WTC11 (cell line): ENCODE data around the gene UBB. TPM values are rescaled to one million over a fixed set of nuclear protein-coding genes. Genes with fewer than 3 reads are reported as not detected.

Source experiments
- ATAC-seq: fragments of 200-7000 bp; cut with Tn5 transposase; 2 replicates; pipeline ENCODE4 v1.10.0; 2021; ENCODE audit warnings: mild to moderate bottlenecking, moderate library complexity
- CTCF ChIA-PET: fragments of 300-600 bp; sonication (Branson Sonifier 250); formaldehyde crosslinking; loops from one replicate; lab custom pipeline; 2021; ENCODE audit warnings: antibody characterized with exemption; lab: Charles Lee
- POLR2A ChIA-PET: fragments of 350-600 bp; sonication (Branson Sonifier 250); formaldehyde crosslinking; loops from one replicate; lab custom pipeline; 2021; ENCODE audit warnings: antibody characterized with exemption; lab: Charles Lee
- DNase-seq: peaks from one replicate; pipeline ENCODE4 v3.0.0; 2021; ENCODE audit warnings: low spot score
- H3K27ac Mint-ChIP-seq: 2 replicates; pipeline ENCODE4 v1.8.0; 2021; ENCODE audit warnings: mixed read lengths
- H3K27me3 Mint-ChIP-seq: 2 replicates; pipeline ENCODE4 v1.8.0; 2021; ENCODE audit warnings: low read depth, mild to moderate bottlenecking, moderate library complexity, mixed read lengths
- H3K36me3 Mint-ChIP-seq: 2 replicates; pipeline ENCODE4 v1.8.0; 2021; ENCODE audit warnings: mixed read lengths
- H3K4me1 Mint-ChIP-seq: 2 replicates; pipeline ENCODE4 v1.8.0; 2022; ENCODE audit warnings: mixed read lengths
- H3K4me3 Mint-ChIP-seq: 2 replicates; pipeline ENCODE4 v1.8.0; 2021; ENCODE audit warnings: mild to moderate bottlenecking, moderate library complexity, mixed read lengths
- H3K9me3 Mint-ChIP-seq: 2 replicates; pipeline ENCODE4 v1.8.0; 2021; ENCODE audit warnings: mixed read lengths
- ARID4B ChIP-seq: sonication (generic); formaldehyde crosslinking; IDR thresholded peaks from 2 replicates; pipeline ENCODE4 v1.8.0; 2023; ENCODE audit warnings: missing genetic modification reagents, mild to moderate bottlenecking, borderline replicate concordance
- ATF6 ChIP-seq: sonication (generic); formaldehyde crosslinking; IDR thresholded peaks from 2 replicates; pipeline ENCODE4 v1.8.1; 2023; ENCODE audit warnings: mild to moderate bottlenecking, missing genetic modification reagents
- CREB1 ChIP-seq: sonication (generic); formaldehyde crosslinking; IDR thresholded peaks from 2 replicates; pipeline ENCODE4 v1.8.0; 2023; ENCODE audit warnings: mild to moderate bottlenecking, missing genetic modification reagents
- ELF4 ChIP-seq: sonication (generic); formaldehyde crosslinking; IDR thresholded peaks from 2 replicates; pipeline ENCODE4 v1.8.1; 2022; ENCODE audit warnings: low read depth, mild to moderate bottlenecking, moderate library complexity, missing genetic modification reagents
- ESRRA ChIP-seq: sonication (generic); formaldehyde crosslinking; IDR thresholded peaks from 2 replicates; pipeline ENCODE4 v1.8.1; 2022; ENCODE audit warnings: mild to moderate bottlenecking, missing genetic modification reagents, borderline replicate concordance
- ETV6 ChIP-seq: sonication (generic); formaldehyde crosslinking; IDR thresholded peaks from 2 replicates; pipeline ENCODE4 v1.8.1; 2022; ENCODE audit warnings: mild to moderate bottlenecking, missing genetic modification reagents
- FOXJ3 ChIP-seq: sonication (generic); formaldehyde crosslinking; IDR thresholded peaks from 2 replicates; pipeline ENCODE4 v1.9.0; 2021; ENCODE audit warnings: missing genetic modification reagents, mild to moderate bottlenecking, borderline replicate concordance
- FOXK1 ChIP-seq: sonication (generic); formaldehyde crosslinking; IDR thresholded peaks from 2 replicates; pipeline ENCODE4 v1.8.0; 2022; ENCODE audit warnings: mild to moderate bottlenecking, moderate library complexity, missing genetic modification reagents
- FOXP1 ChIP-seq: sonication (generic); formaldehyde crosslinking; IDR thresholded peaks from 2 replicates; pipeline ENCODE4 v1.8.0; 2022; ENCODE audit warnings: missing genetic modification reagents, mild to moderate bottlenecking, moderate library complexity, borderline replicate concordance
- FOXP4 ChIP-seq: sonication (generic); formaldehyde crosslinking; IDR thresholded peaks from 2 replicates; pipeline ENCODE4 v1.8.0; 2022; ENCODE audit warnings: mild to moderate bottlenecking, missing genetic modification reagents
- GRHL2 ChIP-seq: fragments of 250-450 bp; sonication (Bioruptor Pico); IDR thresholded peaks from 2 replicates; pipeline ENCODE4 v1.8.0; 2022; ENCODE audit warnings: mild to moderate bottlenecking, moderate library complexity; ENCODE audit not compliant: insufficient replicate concordance, severe bottlenecking
- IRF1 ChIP-seq: sonication (generic); formaldehyde crosslinking; IDR thresholded peaks from 2 replicates; pipeline ENCODE4 v1.8.0; 2023; ENCODE audit warnings: missing genetic modification reagents
- NR2C2 ChIP-seq: sonication (generic); formaldehyde crosslinking; IDR thresholded peaks from 2 replicates; pipeline ENCODE4 v1.8.0; 2022; ENCODE audit warnings: mild to moderate bottlenecking, missing genetic modification reagents
- NR3C1 ChIP-seq: sonication (generic); formaldehyde crosslinking; conservative IDR thresholded peaks from 2 replicates; pipeline ENCODE4 v1.8.1; 2023; ENCODE audit warnings: low read depth, mild to moderate bottlenecking, missing genetic modification reagents
- PRRX2 ChIP-seq: fragments of 250-450 bp; sonication (Bioruptor Pico); IDR thresholded peaks from 2 replicates; pipeline ENCODE4 v1.8.0; 2021; ENCODE audit warnings: mild to moderate bottlenecking
- STAT6 ChIP-seq: sonication (generic); formaldehyde crosslinking; conservative IDR thresholded peaks from 2 replicates; pipeline ENCODE4 v1.8.1; 2023; ENCODE audit warnings: mild to moderate bottlenecking, low read depth, missing genetic modification reagents, moderate library complexity
- TCF7 ChIP-seq: sonication (generic); formaldehyde crosslinking; IDR thresholded peaks from 2 replicates; pipeline ENCODE4 v1.8.0; 2022; ENCODE audit warnings: mild to moderate bottlenecking, low read depth, missing genetic modification reagents, moderate library complexity
- TEAD1 ChIP-seq: sonication (generic); formaldehyde crosslinking; IDR thresholded peaks from 2 replicates; pipeline ENCODE4 v1.8.0; 2022; ENCODE audit warnings: mild to moderate bottlenecking, missing genetic modification reagents
- TEAD4 ChIP-seq: sonication (generic); formaldehyde crosslinking; IDR thresholded peaks from 2 replicates; pipeline ENCODE4 v1.8.0; 2022; ENCODE audit warnings: mild to moderate bottlenecking, missing genetic modification reagents
- USF1 ChIP-seq: sonication (generic); formaldehyde crosslinking; IDR thresholded peaks from 2 replicates; pipeline ENCODE4 v1.8.0; 2022; ENCODE audit warnings: mild to moderate bottlenecking, missing genetic modification reagents
- ZMAT4 ChIP-seq: fragments of 250-450 bp; sonication (Bioruptor Pico); IDR thresholded peaks from 2 replicates; pipeline ENCODE4 v1.9.0; 2021; ENCODE audit warnings: mild to moderate bottlenecking
- ZNF263 ChIP-seq: sonication (generic); formaldehyde crosslinking; IDR thresholded peaks from 2 replicates; pipeline ENCODE4 v1.8.1; 2022; ENCODE audit warnings: low read depth, mild to moderate bottlenecking, moderate library complexity, missing genetic modification reagents
- ZSCAN18 ChIP-seq: fragments of 250-450 bp; sonication (Bioruptor Pico); IDR thresholded peaks from 2 replicates; pipeline ENCODE4 v2.1.2; 2022; ENCODE audit warnings: mild to moderate bottlenecking, moderate library complexity
- total RNA-seq: library from RNA; stranded (reverse); gene quantifications from 3 replicates; pipeline ENCODE4 v1.2.3, GENCODE V29; 2021

The UBB gene
- total RNA-seq, 1 experiment from 2014 or later, result 1,216 TPM

- TF ChIP-seq TEAD1 (CRISPR knock-in tag) (no peak), ARID4B (CRISPR knock-in tag) (no peak), FOXK1 (no peak), TEAD4 (CRISPR knock-in tag) (no peak), ZMAT4 (CRISPR knock-in tag) (no peak), NR2C2 (CRISPR knock-in tag) (no peak), GRHL2 (CRISPR knock-in tag) (no peak), FOXP4 (CRISPR knock-in tag) (no peak), ATF6 (no peak), ETV6 (CRISPR knock-in tag) (no peak), ZSCAN18 (CRISPR knock-in tag) (no peak), USF1 (CRISPR knock-in tag) (no peak), ELF4 (CRISPR knock-in tag) (no peak), FOXJ3 (no peak)
These were observed 2.9 kb downstream of the UBB start (continued) for GRCh38 chr17:16383772-16384287.

- Mint-ChIP-seq H3K36me3 (peaks cover 28% of the 10 kb centered on the region), H3K9me3 (no peaks in the 10 kb centered on the region), H3K27me3 (no peaks in the 10 kb centered on the region; the same call in 1 of the 2 replicates), H3K4me3 (no peak overlapping the region), H3K4me1 (peaks cover 30% of the 10 kb centered on the region), H3K27ac (peak overlapping the region; percentile 32)
- ChIA-PET POLR2A (no interaction called here), CTCF (interaction anchor here (1.1 to 2.1 kb wide), 2 partner anchors 21 to 43 kb away, joined by 3 to 25 read pairs; no protein-coding TSS in a partner anchor)
- ATAC-seq (no peak), DNase-seq (no peak)
- TF ChIP-seq FOXJ3 (no peak), ESRRA (no peak), CREB1 (CRISPR knock-in tag) (no peak), IRF1 (CRISPR knock-in tag) (no peak), FOXP1 (CRISPR knock-in tag) (no peak), STAT6 (CRISPR knock-in tag) (no peak), NR3C1 (no peak), ZNF263 (CRISPR knock-in tag) (no peak), TCF7 (CRISPR knock-in tag) (no peak), PRRX2 (CRISPR knock-in tag) (no peak)
These were observed 3.7 kb downstream of the UBB start for GRCh38 chr17:16384557-16384956.
